ENCODE results near the gene GPR12. TPM values are rescaled to one million over a fixed set of nuclear protein-coding genes. Genes with fewer than 3 reads are reported as not detected.

The GPR12 gene
- polyA plus RNA-seq, 1 donor from 2014 or later, result 6.7 TPM

GRCh38 chr13:26735677-26736076 lies 24.9 kb downstream of the GPR12 start:
- Histone ChIP-seq H3F3A (ENCODE audit: insufficient read depth, low read length, poor library complexity, severe bottlenecking) (no peaks in the 10 kb centered on the region), H3K9me2 (ENCODE audit: insufficient read depth, low read length) (no peaks in the 10 kb centered on the region), H4K20me1 (ENCODE audit: insufficient read depth) (no peaks in the 10 kb centered on the region), H2AFZ (ENCODE audit: low read depth, low read length) (no peak overlapping the region), H3K27me3 (ENCODE audit: insufficient read depth, low read depth, low read length) (no peaks in the 10 kb centered on the region), H3K79me2 (replicated peaks; ENCODE audit: insufficient read depth, low read length) (no peaks in the 10 kb centered on the region), H3K4me2 (ENCODE audit: low read length) (peak overlapping the region; percentile 6), H3K9ac (ENCODE audit: low read length) (peak overlapping the region; percentile 11), H3K4me3 (ENCODE audit: low read length) (peak overlapping the region; percentile 47), H3K9me3 (ENCODE audit: low read length) (no peaks in the 10 kb centered on the region), H3K27ac (ENCODE audit: low read length) (peak overlapping the region; percentile 32), H3K36me3 (ENCODE audit: insufficient read depth, low read length) (no peaks in the 10 kb centered on the region)
- TF ChIP-seq, protein P1, sequence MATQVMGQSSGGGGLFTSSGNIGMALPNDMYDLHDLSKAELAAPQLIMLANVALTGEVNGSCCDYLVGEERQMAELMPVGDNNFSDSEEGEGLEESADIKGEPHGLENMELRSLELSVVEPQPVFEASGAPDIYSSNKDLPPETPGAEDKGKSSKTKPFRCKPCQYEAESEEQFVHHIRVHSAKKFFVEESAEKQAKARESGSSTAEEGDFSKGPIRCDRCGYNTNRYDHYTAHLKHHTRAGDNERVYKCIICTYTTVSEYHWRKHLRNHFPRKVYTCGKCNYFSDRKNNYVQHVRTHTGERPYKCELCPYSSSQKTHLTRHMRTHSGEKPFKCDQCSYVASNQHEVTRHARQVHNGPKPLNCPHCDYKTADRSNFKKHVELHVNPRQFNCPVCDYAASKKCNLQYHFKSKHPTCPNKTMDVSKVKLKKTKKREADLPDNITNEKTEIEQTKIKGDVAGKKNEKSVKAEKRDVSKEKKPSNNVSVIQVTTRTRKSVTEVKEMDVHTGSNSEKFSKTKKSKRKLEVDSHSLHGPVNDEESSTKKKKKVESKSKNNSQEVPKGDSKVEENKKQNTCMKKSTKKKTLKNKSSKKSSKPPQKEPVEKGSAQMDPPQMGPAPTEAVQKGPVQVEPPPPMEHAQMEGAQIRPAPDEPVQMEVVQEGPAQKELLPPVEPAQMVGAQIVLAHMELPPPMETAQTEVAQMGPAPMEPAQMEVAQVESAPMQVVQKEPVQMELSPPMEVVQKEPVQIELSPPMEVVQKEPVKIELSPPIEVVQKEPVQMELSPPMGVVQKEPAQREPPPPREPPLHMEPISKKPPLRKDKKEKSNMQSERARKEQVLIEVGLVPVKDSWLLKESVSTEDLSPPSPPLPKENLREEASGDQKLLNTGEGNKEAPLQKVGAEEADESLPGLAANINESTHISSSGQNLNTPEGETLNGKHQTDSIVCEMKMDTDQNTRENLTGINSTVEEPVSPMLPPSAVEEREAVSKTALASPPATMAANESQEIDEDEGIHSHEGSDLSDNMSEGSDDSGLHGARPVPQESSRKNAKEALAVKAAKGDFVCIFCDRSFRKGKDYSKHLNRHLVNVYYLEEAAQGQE (IDR thresholded peaks at IDR 0.05; ENCODE audit: borderline replicate concordance), result no peak
- TF ChIP-seq SMC3 (conservative IDR thresholded peaks at IDR 0.05; ENCODE audit: poor library complexity) (peak; percentile 31), MXI1 (conservative IDR thresholded peaks at IDR 0.05; ENCODE audit: poor library complexity, severe bottlenecking) (no peak), EZH2 (IDR thresholded peaks at IDR 0.05; ENCODE audit: borderline replicate concordance, insufficient read depth, low read length, poor library complexity, severe bottlenecking) (no peak), TAF1 (IDR thresholded peaks at IDR 0.05; ENCODE audit: low read depth) (peak; percentile 42), POLR2AphosphoS5 (IDR thresholded peaks at IDR 0.05) (peak; percentile 79), RAD21 (conservative IDR thresholded peaks at IDR 0.05) (peak; percentile 27), EP300 (conservative IDR thresholded peaks at IDR 0.05; ENCODE audit: poor library complexity, severe bottlenecking) (peak; percentile 66)
- TF ChIP-seq, protein P2, sequence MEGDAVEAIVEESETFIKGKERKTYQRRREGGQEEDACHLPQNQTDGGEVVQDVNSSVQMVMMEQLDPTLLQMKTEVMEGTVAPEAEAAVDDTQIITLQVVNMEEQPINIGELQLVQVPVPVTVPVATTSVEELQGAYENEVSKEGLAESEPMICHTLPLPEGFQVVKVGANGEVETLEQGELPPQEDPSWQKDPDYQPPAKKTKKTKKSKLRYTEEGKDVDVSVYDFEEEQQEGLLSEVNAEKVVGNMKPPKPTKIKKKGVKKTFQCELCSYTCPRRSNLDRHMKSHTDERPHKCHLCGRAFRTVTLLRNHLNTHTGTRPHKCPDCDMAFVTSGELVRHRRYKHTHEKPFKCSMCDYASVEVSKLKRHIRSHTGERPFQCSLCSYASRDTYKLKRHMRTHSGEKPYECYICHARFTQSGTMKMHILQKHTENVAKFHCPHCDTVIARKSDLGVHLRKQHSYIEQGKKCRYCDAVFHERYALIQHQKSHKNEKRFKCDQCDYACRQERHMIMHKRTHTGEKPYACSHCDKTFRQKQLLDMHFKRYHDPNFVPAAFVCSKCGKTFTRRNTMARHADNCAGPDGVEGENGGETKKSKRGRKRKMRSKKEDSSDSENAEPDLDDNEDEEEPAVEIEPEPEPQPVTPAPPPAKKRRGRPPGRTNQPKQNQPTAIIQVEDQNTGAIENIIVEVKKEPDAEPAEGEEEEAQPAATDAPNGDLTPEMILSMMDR (IDR thresholded peaks at IDR 0.05; ENCODE audit: poor library complexity, severe bottlenecking), result peak; percentile 41

GRCh38 chr13:26727633-26728032 lies 33.0 kb downstream of the GPR12 start:
- H3K27ac ChIP-seq (ENCODE audit: low read length), result no peak overlapping the region
- no peaks in the 10 kb centered on the region for H3K79me2 ChIP-seq (replicated peaks; ENCODE audit: insufficient read depth, low read length)
- H3K9me2 ChIP-seq (ENCODE audit: insufficient read depth, low read length), result no peaks in the 10 kb centered on the region
- no peaks in the 10 kb centered on the region for H3F3A ChIP-seq (ENCODE audit: insufficient read depth, low read length, poor library complexity, severe bottlenecking)
- no peaks in the 10 kb centered on the region for H3K27me3 ChIP-seq (ENCODE audit: insufficient read depth, low read depth, low read length)
- TF ChIP-seq TAF1 (IDR thresholded peaks at IDR 0.05; ENCODE audit: low read depth) (no peak), EZH2 (IDR thresholded peaks at IDR 0.05; ENCODE audit: borderline replicate concordance, insufficient read depth, low read length, poor library complexity, severe bottlenecking) (no peak), EP300 (conservative IDR thresholded peaks at IDR 0.05; ENCODE audit: poor library complexity, severe bottlenecking) (no peak), POLR2AphosphoS5 (IDR thresholded peaks at IDR 0.05) (no peak), RAD21 (conservative IDR thresholded peaks at IDR 0.05) (no peak), MXI1 (conservative IDR thresholded peaks at IDR 0.05; ENCODE audit: poor library complexity, severe bottlenecking) (no peak), SMC3 (conservative IDR thresholded peaks at IDR 0.05; ENCODE audit: poor library complexity) (no peak)
- TF ChIP-seq, protein P1 (IDR thresholded peaks at IDR 0.05; ENCODE audit: borderline replicate concordance), result no peak
- TF ChIP-seq, protein P2 (IDR thresholded peaks at IDR 0.05; ENCODE audit: poor library complexity, severe bottlenecking), result no peak
- H3K4me3 ChIP-seq (ENCODE audit: low read length), result no peak overlapping the region
- H4K20me1 ChIP-seq (ENCODE audit: insufficient read depth), result no peaks in the 10 kb centered on the region
- H3K36me3 ChIP-seq (ENCODE audit: insufficient read depth, low read length), result no peaks in the 10 kb centered on the region
- no peak overlapping the region for H3K4me2 ChIP-seq (ENCODE audit: low read length)
- H2AFZ ChIP-seq (ENCODE audit: low read depth, low read length), result no peak overlapping the region
- no peaks in the 10 kb centered on the region for H3K9me3 ChIP-seq (ENCODE audit: low read length)
- no peak overlapping the region for H3K9ac ChIP-seq (ENCODE audit: low read length)
